ENCODE results near the gene NOX3. TPM values are rescaled to one million over a fixed set of nuclear protein-coding genes. Genes with fewer than 3 reads are reported as not detected.
"Not testable (repeated sequence)": the region's sequence is repeated elsewhere in the genome, so short reads cannot be mapped to it uniquely, and the experiment has no call there.

Gene NOX3
- polyA plus RNA-seq (ENCODE audit: low read depth in 6 of 6): not detected

- no peaks in the 10 kb centered on the region for H3K9me3 Mint-ChIP-seq
- DNase-seq: no peak
- no peak within 1 kb of the TSS for H3K4me3 Mint-ChIP-seq
These were observed at the start of gene NOX3 for GRCh38 chr6:155455766-155456165. Gene NOX3, minus strand, starts transcription at chr6:155455839. Its CDS starts 39 bp downstream, at chr6:155455800.

GRCh38 chr6:155504848-155505607, 49.4 kb upstream of the NOX3 start:
- ATAC-seq (ENCODE audit: low read depth in 2 of 2) (no peak), DNase-seq (no peak)
- Mint-ChIP-seq H3K9me3 (peaks cover 2 to 18% (median 6%) of the 10 kb centered on the region in 7 donors), H3K27me3 (no peaks in the 10 kb centered on the region), H3K36me3 (peaks cover 0 to 6% of the 10 kb centered on the region in 2 donors), H3K4me3 (no peak overlapping the region), H3K27ac (no peak overlapping the region), H3K4me1 (no peaks in the 10 kb centered on the region)

More at GRCh38 chr6:155455766-155456165, at the start of gene NOX3:
- peaks cover 0 to 17% (median 0%) of the 10 kb centered on the region in 3 donors for H3K27me3 Mint-ChIP-seq
- no peak for ATAC-seq (ENCODE audit: low read depth in 2 of 2)
- H3K4me1 Mint-ChIP-seq: peaks cover 0 to 7% (median 7%) of the 10 kb centered on the region in 3 donors
- peak within 1 kb of the TSS in 1 of 6 donors; percentile 45 for H3K27ac Mint-ChIP-seq
- H3K36me3 Mint-ChIP-seq: no peaks in the 10 kb centered on the region

GRCh38 chr6:155502393-155502792, 46.8 kb upstream of the NOX3 start:
- Mint-ChIP-seq H3K4me3 (no peak overlapping the region), H3K36me3 (peaks cover 0 to 6% of the 10 kb centered on the region in 2 donors), H3K4me1 (no peaks in the 10 kb centered on the region), H3K9me3 (peaks cover 2 to 18% (median 6%) of the 10 kb centered on the region in 7 donors), H3K27ac (no peak overlapping the region), H3K27me3 (no peaks in the 10 kb centered on the region)
- no peak for DNase-seq
- no peak for ATAC-seq (ENCODE audit: low read depth in 2 of 2)

GRCh38 chr6:155499574-155499973, 43.9 kb upstream of the NOX3 start:
- H3K27me3 Mint-ChIP-seq: no peaks in the 10 kb centered on the region
- no peaks in the 10 kb centered on the region for H3K4me1 Mint-ChIP-seq

GRCh38 chr6:155498370-155498769, 42.7 kb upstream of the NOX3 start:
- Mint-ChIP-seq H3K9me3 (peaks cover 2 to 13% (median 6%) of the 10 kb centered on the region in 7 donors), H3K4me3 (no peak overlapping the region), H3K36me3 (peaks cover 0 to 6% of the 10 kb centered on the region in 2 donors), H3K27me3 (no peaks in the 10 kb centered on the region), H3K27ac (no peak overlapping the region), H3K4me1 (no peaks in the 10 kb centered on the region)
- ATAC-seq (ENCODE audit: low read depth in 2 of 2) (no peak), DNase-seq (no peak)

More at GRCh38 chr6:155499574-155499973, 43.9 kb upstream of the NOX3 start:
- Mint-ChIP-seq H3K27ac (no peak overlapping the region), H3K4me3 (no peak overlapping the region), H3K9me3 (peaks cover 2 to 18% (median 6%) of the 10 kb centered on the region in 7 donors), H3K36me3 (peaks cover 0 to 6% of the 10 kb centered on the region in 2 donors)
- ATAC-seq (ENCODE audit: low read depth in 2 of 2) (no peak), DNase-seq (no peak)

- ATAC-seq (ENCODE audit: low read depth in 2 of 2) (no peak), DNase-seq (no peak)
- Mint-ChIP-seq H3K27ac (no peak overlapping the region), H3K9me3 (peaks cover 0 to 9% (median 4%) of the 10 kb centered on the region in 7 donors), H3K4me1 (peaks cover 0 to 2% (median 0%) of the 10 kb centered on the region in 3 donors), H3K36me3 (peaks cover 0 to 8% of the 10 kb centered on the region in 2 donors), H3K27me3 (no peaks in the 10 kb centered on the region), H3K4me3 (no peak overlapping the region)
These were observed 41.6 kb upstream of the NOX3 start for GRCh38 chr6:155497273-155497672.

- Mint-ChIP-seq H3K27ac (peak overlapping the region in 1 of 6 donors; percentile 67), H3K27me3 (no peaks in the 10 kb centered on the region), H3K9me3 (peaks cover 0 to 5% (median 4%) of the 10 kb centered on the region in 7 donors), H3K36me3 (peaks cover 0 to 10% of the 10 kb centered on the region in 2 donors), H3K4me3 (no peak overlapping the region), H3K4me1 (peaks cover 0 to 2% (median 0%) of the 10 kb centered on the region in 3 donors)
- no peak for ATAC-seq (ENCODE audit: low read depth in 2 of 2)
- DNase-seq: no peak
These were observed 39.6 kb upstream of the NOX3 start for GRCh38 chr6:155495011-155495768.

GRCh38 chr6:155493694-155494143, 38.1 kb upstream of the NOX3 start:
- Mint-ChIP-seq H3K4me3 (no peak overlapping the region), H3K9me3 (peaks cover 0 to 5% (median 4%) of the 10 kb centered on the region in 7 donors), H3K4me1 (peaks cover 0 to 2% (median 0%) of the 10 kb centered on the region in 3 donors), H3K27me3 (no peaks in the 10 kb centered on the region), H3K36me3 (peaks cover 0 to 10% of the 10 kb centered on the region in 2 donors), H3K27ac (no peak overlapping the region)
- no peak for DNase-seq
- no peak for ATAC-seq (ENCODE audit: low read depth in 2 of 2)

- ATAC-seq (ENCODE audit: low read depth in 2 of 2) (no peak), DNase-seq (no peak)
- Mint-ChIP-seq H3K36me3 (peaks cover 0 to 10% of the 10 kb centered on the region in 2 donors), H3K27ac (no peak overlapping the region), H3K4me3 (no peak overlapping the region), H3K27me3 (no peaks in the 10 kb centered on the region), H3K4me1 (peaks cover 0 to 2% (median 0%) of the 10 kb centered on the region in 3 donors), H3K9me3 (peaks cover 0 to 5% (median 4%) of the 10 kb centered on the region in 7 donors)
These were observed 37.5 kb upstream of the NOX3 start for GRCh38 chr6:155493026-155493693.

GRCh38 chr6:155492061-155492735, 36.6 kb upstream of the NOX3 start:
- Mint-ChIP-seq H3K27me3 (no peaks in the 10 kb centered on the region), H3K27ac (no peak overlapping the region)

GRCh38 chr6:155491421-155491820, 35.8 kb upstream of the NOX3 start:
- Mint-ChIP-seq H3K36me3 (peaks cover 0 to 10% of the 10 kb centered on the region in 2 donors), H3K27me3 (no peaks in the 10 kb centered on the region), H3K4me1 (peaks cover 0 to 2% (median 0%) of the 10 kb centered on the region in 3 donors), H3K27ac (no peak overlapping the region), H3K4me3 (no peak overlapping the region), H3K9me3 (peaks cover 0 to 5% (median 4%) of the 10 kb centered on the region in 7 donors)
- DNase-seq (no peak), ATAC-seq (ENCODE audit: low read depth in 2 of 2) (no peak)

More at GRCh38 chr6:155492061-155492735, 36.6 kb upstream of the NOX3 start:
- ATAC-seq (ENCODE audit: low read depth in 2 of 2): no peak
- no peak overlapping the region for H3K4me3 Mint-ChIP-seq
- H3K36me3 Mint-ChIP-seq: peaks cover 0 to 10% of the 10 kb centered on the region in 2 donors
- H3K4me1 Mint-ChIP-seq: peaks cover 0 to 2% (median 0%) of the 10 kb centered on the region in 3 donors
- no peak for DNase-seq
- H3K9me3 Mint-ChIP-seq: peaks cover 0 to 5% (median 4%) of the 10 kb centered on the region in 7 donors

- H3K36me3 Mint-ChIP-seq: peaks cover 0 to 10% of the 10 kb centered on the region in 2 donors
- H3K4me1 Mint-ChIP-seq; H3K4me3 Mint-ChIP-seq; H3K9me3 Mint-ChIP-seq; ATAC-seq (ENCODE audit: low read depth in 2 of 2); DNase-seq; H3K27me3 Mint-ChIP-seq; H3K27ac Mint-ChIP-seq: not testable (repeated sequence)
These were observed 32.6 kb upstream of the NOX3 start for GRCh38 chr6:155488197-155488596.

All from naive B cell (primary cell).